HL-60 (cell line): ENCODE measurements around the gene PMEPA1.

Source experiments
- CTCF ChIP-seq: IDR thresholded peaks from one replicate; pipeline ENCODE4 v1.5.1; 2011; ENCODE audit warnings: low read length, control low read depth, inconsistent platforms; ENCODE audit not compliant: insufficient read depth
- GABPA ChIP-seq: IDR thresholded peaks from 2 replicates; pipeline ENCODE4 v1.6.1; 2012; ENCODE audit warnings: low read depth
- POLR2AphosphoS5 ChIP-seq: IDR thresholded peaks from 2 replicates; pipeline ENCODE4 v1.6.1; 2012; ENCODE audit warnings: low read depth
- SPI1 ChIP-seq: IDR thresholded peaks from 2 replicates; pipeline ENCODE4 v1.6.1; 2012; ENCODE audit warnings: low read depth, mild to moderate bottlenecking, borderline replicate concordance

- TF ChIP-seq CTCF: no peak
- TF ChIP-seq GABPA: no peak
- TF ChIP-seq POLR2AphosphoS5: no peak
- no peak for TF ChIP-seq SPI1
Observed at GRCh38 chr20:57718490-57719009, 8.7 kb upstream of the PMEPA1 start.
